HepG2 (cell line): ENCODE results near the gene NECAB2. TPM values are rescaled to one million over a fixed set of nuclear protein-coding genes. Genes with fewer than 3 reads are reported as not detected.

Experiments
- CTCF ChIP-seq: sonication (generic); formaldehyde crosslinking; IDR thresholded peaks from 2 replicates; pipeline ENCODE4 v1.5.0; 2020; ENCODE audit warnings: mild to moderate bottlenecking, missing genetic modification reagents, moderate library complexity
- ELK4 ChIP-seq: sonication (generic); formaldehyde crosslinking; IDR thresholded peaks from 2 replicates; pipeline ENCODE4 v1.9.0; 2021; ENCODE audit warnings: missing genetic modification reagents, borderline replicate concordance
- GABPB1 ChIP-seq: IDR thresholded peaks from 2 replicates; pipeline ENCODE4 v1.6.1; 2016; ENCODE audit warnings: mild to moderate bottlenecking, missing genetic modification reagents, moderate library complexity, missing compliant biosample characterization
- HNF4G ChIP-seq, 2 experiments: sonication (generic) in 1 of 2; formaldehyde crosslinking in 1 of 2; IDR thresholded peaks; 2 replicates each; pipeline versions ENCODE4 v1.4.0 to v1.6.1; 2011 to 2020; ENCODE audit warnings: borderline replicate concordance in 2 of 2, low read depth in 2 of 2, mild to moderate bottlenecking in 2 of 2, low read length in 1 of 2, missing genetic modification reagents in 1 of 2, moderate library complexity in 1 of 2
- MIER2 ChIP-seq: IDR thresholded peaks from 2 replicates; pipeline ENCODE4 v1.6.1; 2016; ENCODE audit warnings: missing biosample characterization, missing genetic modification reagents
- MIER3 ChIP-seq: IDR thresholded peaks from 2 replicates; pipeline ENCODE4 v1.6.1; 2016; ENCODE audit warnings: missing compliant biosample characterization, borderline replicate concordance
- NFIC ChIP-seq: IDR thresholded peaks from 2 replicates; pipeline ENCODE4 v1.6.1; 2012; ENCODE audit warnings: mild to moderate bottlenecking, low read length, inconsistent platforms
- PBX2 ChIP-seq: IDR thresholded peaks from 2 replicates; pipeline ENCODE4 v1.6.1; 2016; ENCODE audit warnings: control low read depth
- RAD51 ChIP-seq: fragments of 450-650 bp; IDR thresholded peaks from 2 replicates; pipeline ENCODE4 v1.6.1; 2016; ENCODE audit warnings: borderline replicate concordance
- RFX5 ChIP-seq: IDR thresholded peaks from 2 replicates; pipeline ENCODE4 v1.6.1; 2011; ENCODE audit warnings: low read depth, low read length, improper control_type of control experiment
- RFXAP ChIP-seq: sonication (generic); formaldehyde crosslinking; IDR thresholded peaks from 2 replicates; pipeline ENCODE4 v1.4.0; 2020; ENCODE audit warnings: missing genetic modification reagents, borderline replicate concordance
- SOX13 ChIP-seq, 3 experiments: fragments of 450-650 bp in 1 of 3; sonication (generic) in 1 of 3; formaldehyde crosslinking in 1 of 3; IDR thresholded peaks in 2 of 3; conservative IDR thresholded peaks in 1 of 3; 2 replicates each; pipeline versions ENCODE4 v1.5.0 to v1.6.1; 2016 to 2020; ENCODE audit warnings: antibody characterized with exemption in 1 of 3, mild to moderate bottlenecking in 1 of 3, missing compliant biosample characterization in 1 of 3, missing genetic modification reagents in 1 of 3, moderate library complexity in 1 of 3
- STAG1 ChIP-seq: sonication (generic); formaldehyde crosslinking; IDR thresholded peaks from 2 replicates; pipeline ENCODE4 v1.4.0; 2020; ENCODE audit warnings: missing genetic modification reagents
- TEAD2 ChIP-seq: sonication (generic); formaldehyde crosslinking; IDR thresholded peaks from 2 replicates; pipeline ENCODE4 v1.9.0; 2021; ENCODE audit warnings: missing genetic modification reagents
- THRA ChIP-seq: sonication (generic); formaldehyde crosslinking; IDR thresholded peaks from 2 replicates; pipeline ENCODE4 v1.4.0; 2020; ENCODE audit warnings: missing genetic modification reagents, borderline replicate concordance
- ZBTB2 ChIP-seq: sonication (generic); formaldehyde crosslinking; IDR thresholded peaks from 2 replicates; pipeline ENCODE4 v1.8.0; 2022; ENCODE audit warnings: low read depth, missing genetic modification reagents
- ZFP36L2 ChIP-seq: sonication (generic); formaldehyde crosslinking; IDR thresholded peaks from 2 replicates; pipeline ENCODE4 v1.4.0; 2020; ENCODE audit warnings: missing genetic modification reagents
- ZNF234 ChIP-seq: sonication (generic); formaldehyde crosslinking; conservative IDR thresholded peaks from 2 replicates; pipeline ENCODE4 v1.5.1; 2020; ENCODE audit warnings: mild to moderate bottlenecking, missing genetic modification reagents
- ZNF24 ChIP-seq: fragments of 450-650 bp; IDR thresholded peaks from 2 replicates; pipeline ENCODE4 v1.6.1; 2017; ENCODE audit warnings: antibody characterized with exemption, mild to moderate bottlenecking
- ZNF770 ChIP-seq: sonication (generic); formaldehyde crosslinking; IDR thresholded peaks from 2 replicates; pipeline ENCODE4 v1.5.0; 2020; ENCODE audit warnings: mild to moderate bottlenecking, missing genetic modification reagents
- ZNF788 ChIP-seq: sonication (generic); formaldehyde crosslinking; IDR thresholded peaks from 2 replicates; pipeline ENCODE4 v1.5.0; 2020; ENCODE audit warnings: mild to moderate bottlenecking, missing genetic modification reagents, borderline replicate concordance
- polyA plus RNA-seq, 8 experiments: library from polyadenylated mRNA; depleted of rRNA in 3 of 8; stranded (reverse) in 7 of 8; unstranded in 1 of 8; fragments of >200 nt; fragmentation: Illumina TruSeq in 4 of 8; extraction: Trizol in 4 of 8; gene quantifications; 2 replicates each; pipeline versions ENCODE4 v1.2.1 to v1.2.3, GENCODE V29; 2011 to 2016; ENCODE audit warnings: low read depth in 4 of 8, missing spikeins in 1 of 8, mixed read lengths in 1 of 8; ENCODE audit not compliant: insufficient read depth in 1 of 8
- total RNA-seq, 5 experiments: library from RNA; depleted of rRNA; stranded (reverse); fragments of >200 nt; fragmentation: Illumina TruSeq; extraction: Trizol; gene quantifications; 2 replicates each; pipeline ENCODE4 v1.2.3, GENCODE V29; 2016; ENCODE audit warnings: low read depth in 1 of 5

NECAB2 gene
- total and polyA plus RNA-seq, 2 of the 13 experiments (the other 11 are each of a cell fraction or from before 2014, with no cell fraction given): 0.21 to 0.49 TPM

- peak; percentile 80 for TF ChIP-seq CTCF (CRISPR knock-in tag)
- TF ChIP-seq HNF4G (IDR thresholded peaks at IDR 0.05; ENCODE audit: borderline replicate concordance, low read depth, low read length): no peak
- no peak for TF ChIP-seq HNF4G (CRISPR knock-in tag; IDR thresholded peaks at IDR 0.05; ENCODE audit: borderline replicate concordance, low read depth)
- peak; percentile 88 for TF ChIP-seq ZNF24
- TF ChIP-seq MIER2 (CRISPR knock-in tag): no peak
- TF ChIP-seq RFX5: no peak
- no peak for TF ChIP-seq ZNF788 (CRISPR knock-in tag)
- TF ChIP-seq NFIC: no peak
- no peak for TF ChIP-seq ZFP36L2 (CRISPR knock-in tag)
- TF ChIP-seq STAG1 (CRISPR knock-in tag): peak; percentile 74
- no peak for TF ChIP-seq ELK4 (CRISPR knock-in tag)
- TF ChIP-seq ZBTB2: no peak
- TF ChIP-seq SOX13 (IDR thresholded peaks at IDR 0.05): no peak
- TF ChIP-seq SOX13 (CRISPR knock-in tag; conservative IDR thresholded peaks at IDR 0.05 in 1 of 2, IDR thresholded peaks at IDR 0.05 in 1 of 2): peak in 1 of 2 experiments; percentile 70; a peak in 2 of 4 replicates
- TF ChIP-seq RAD51: no peak
- no peak for TF ChIP-seq PBX2 (CRISPR knock-in tag)
- TF ChIP-seq ZNF770 (CRISPR knock-in tag): no peak
- no peak for TF ChIP-seq ZNF234
- TF ChIP-seq GABPB1 (CRISPR knock-in tag): no peak
- TF ChIP-seq TEAD2 (CRISPR knock-in tag): no peak
- no peak for TF ChIP-seq THRA (CRISPR knock-in tag)
- TF ChIP-seq MIER3 (CRISPR knock-in tag): 0 out of 2 replicates have a peak, but pooled peaks have one; percentile 9
- 0 out of 2 replicates have a peak, but pooled peaks have one; percentile 3 for TF ChIP-seq RFXAP (CRISPR knock-in tag)
Observed at GRCh38 chr16:84044118-84044488, 76.1 kb downstream of the NECAB2 start (continued).
